Lower lobe of right lung (tissue), 2 donors: ENCODE data around the gene SLC16A11. TPM values are rescaled to one million over a fixed set of nuclear protein-coding genes. Genes with fewer than 3 reads are reported as not detected.

Experiments used
- ATAC-seq, 2 donors: fragments of 200-7000 bp; cut with Tn5 transposase; one replicate each; pipeline ENCODE4 v1.9.1; 2020 to 2022; ENCODE audit warnings: mild to moderate bottlenecking in 2 of 2, moderate library complexity in 2 of 2
- DNase-seq: peaks from one replicate; pipeline ENCODE4 v3.0.0-alpha.2; 2020
- H3K27ac ChIP-seq: fragments of 200-600 bp; one replicate; pipeline ENCODE4 v1.8.0; 2022
- H3K27me3 ChIP-seq: fragments of 200-600 bp; one replicate; pipeline ENCODE4 v1.8.0; 2022; ENCODE audit warnings: low read depth
- H3K36me3 ChIP-seq: fragments of 200-600 bp; one replicate; pipeline ENCODE4 v1.8.0; 2022; ENCODE audit warnings: mild to moderate bottlenecking
- H3K4me1 ChIP-seq: fragments of 200-600 bp; one replicate; pipeline ENCODE4 v1.8.0; 2022
- H3K4me3 ChIP-seq: fragments of 200-600 bp; one replicate; pipeline ENCODE4 v1.8.0; 2022; ENCODE audit warnings: mild to moderate bottlenecking
- H3K9me3 ChIP-seq: fragments of 200-600 bp; one replicate; pipeline ENCODE4 v1.8.0; 2022
- CTCF ChIP-seq: fragments of 200-600 bp; IDR thresholded peaks from one replicate; pipeline ENCODE4 v1.8.0; 2022; ENCODE audit warnings: antibody characterized with exemption, mild to moderate bottlenecking
- intact Hi-C: fragments of 100-400 bp; cut with DNase I; formaldehyde crosslinking; loops from one replicate; pipeline ENCODE4 v1.11.0; 2022
- total RNA-seq: library from RNA; stranded (reverse); fragmentation: NEBNext Ultra II Directional; extraction: Animal tissue kit (Norgen Biotek cat#: 25700); gene quantifications from one replicate; pipeline ENCODE4 v1.2.1, GENCODE V29; 2021
- donor health status: DM: no; HTN: yes; CAD: no; lungs with severe emphysema.

SLC16A11 gene
- total RNA-seq, 1 donor from 2014 or later = 7.7 TPM

- peaks cover 66% of the 10 kb centered on the region for H3K4me1 ChIP-seq
- DNase-seq = peak; percentile 85
- peak; percentile 97 for TF ChIP-seq CTCF
- H3K27ac ChIP-seq = peak overlapping the region; percentile 93
- H3K36me3 ChIP-seq = peaks cover 4% of the 10 kb centered on the region
- intact Hi-C loops = no loop called here
- no peaks in the 10 kb centered on the region for H3K27me3 ChIP-seq
- ATAC-seq = peak; percentile 80 to 86
- peak overlapping the region; percentile 59 for H3K4me3 ChIP-seq
- H3K9me3 ChIP-seq = no peaks in the 10 kb centered on the region
These were observed 21.7 kb downstream of the SLC16A11 start for GRCh38 chr17:7021993-7022778.

GRCh38 chr17:7020894-7021664, 22.8 kb downstream of the SLC16A11 start:
- intact Hi-C loops = no loop called here
- Histone ChIP-seq H3K27me3 (no peaks in the 10 kb centered on the region), H3K36me3 (peaks cover 15% of the 10 kb centered on the region), H3K9me3 (no peaks in the 10 kb centered on the region), H3K4me1 (peaks cover 70% of the 10 kb centered on the region), H3K27ac (peak overlapping the region; percentile 93), H3K4me3 (peak overlapping the region; percentile 59)
- DNase-seq = no peak
- no peak for TF ChIP-seq CTCF
- ATAC-seq = no peak

GRCh38 chr17:7019839-7020519, 23.9 kb downstream of the SLC16A11 start:
- Histone ChIP-seq H3K27me3 (no peaks in the 10 kb centered on the region), H3K9me3 (no peaks in the 10 kb centered on the region), H3K4me3 (peak overlapping the region; percentile 55), H3K27ac (peak overlapping the region; percentile 85), H3K36me3 (peaks cover 15% of the 10 kb centered on the region), H3K4me1 (peaks cover 71% of the 10 kb centered on the region)
- intact Hi-C loops = no loop called here
- no peak for TF ChIP-seq CTCF
- ATAC-seq (no peak), DNase-seq (peak; percentile 66)

GRCh38 chr17:7019367-7019766, 24.5 kb downstream of the SLC16A11 start:
- DNase-seq (no peak), ATAC-seq (no peak)
- Histone ChIP-seq H3K27me3 (no peaks in the 10 kb centered on the region), H3K4me3 (peak overlapping the region; percentile 55), H3K9me3 (no peaks in the 10 kb centered on the region), H3K36me3 (peaks cover 15% of the 10 kb centered on the region), H3K27ac (peak overlapping the region; percentile 85), H3K4me1 (peaks cover 69% of the 10 kb centered on the region)
- intact Hi-C loops = no loop called here
- TF ChIP-seq CTCF = no peak

GRCh38 chr17:7018331-7018964, 25.4 kb downstream of the SLC16A11 start:
- DNase-seq = no peak
- Histone ChIP-seq H3K4me1 (peaks cover 74% of the 10 kb centered on the region), H3K27me3 (no peaks in the 10 kb centered on the region), H3K36me3 (peaks cover 15% of the 10 kb centered on the region), H3K4me3 (peak overlapping the region; percentile 55), H3K27ac (peak overlapping the region; percentile 85), H3K9me3 (no peaks in the 10 kb centered on the region)
- intact Hi-C loops = no loop called here
- TF ChIP-seq CTCF = no peak
- no peak for ATAC-seq
